RWPE2 (cell line): Measurements from ENCODE around the gene ZNF438.
A peak's percentile ranks its signal among the peaks of the same experiment; 100 is the strongest.

ENCODE experiments used
- ATAC-seq: fragments of 200-7000 bp; cut with Tn5 transposase; 3 replicates; pipeline ENCODE4 v1.9.1; 2021; ENCODE audit warnings: low read depth
- DNase-seq: peaks from one replicate; pipeline ENCODE4 v3.0.0-alpha.2; 2020; ENCODE audit warnings: low spot score
- H3K27ac ChIP-seq: fragments of 450-650 bp; 2 replicates; pipeline ENCODE4 v1.5.1; 2017; ENCODE audit warnings: mild to moderate bottlenecking; ENCODE audit not compliant: poor library complexity, severe bottlenecking
- H3K27me3 ChIP-seq: fragments of 250-450 bp; sonication (Bioruptor Pico); 2 replicates; pipeline ENCODE4 v1.5.1; 2021; ENCODE audit warnings: mild to moderate bottlenecking, moderate library complexity; ENCODE audit not compliant: insufficient read depth, poor library complexity, severe bottlenecking
- H3K36me3 ChIP-seq: fragments of 250-450 bp; sonication (Bioruptor Pico); 2 replicates; pipeline ENCODE4 v1.5.1; 2020; ENCODE audit warnings: low read depth, mild to moderate bottlenecking, moderate library complexity
- H3K4me1 ChIP-seq: fragments of 250-450 bp; sonication (Bioruptor Pico); 2 replicates; pipeline ENCODE4 v1.5.1; 2021; ENCODE audit warnings: mild to moderate bottlenecking, moderate library complexity; ENCODE audit not compliant: insufficient read depth, poor library complexity, severe bottlenecking
- H3K4me3 ChIP-seq: fragments of 250-450 bp; sonication (Bioruptor Pico); 2 replicates; pipeline ENCODE4 v1.5.1; 2021; ENCODE audit warnings: mild to moderate bottlenecking, moderate library complexity; ENCODE audit not compliant: severe bottlenecking
- H3K9me3 ChIP-seq: fragments of 250-450 bp; sonication (Bioruptor Pico); 2 replicates; pipeline ENCODE4 v1.5.1; 2021; ENCODE audit warnings: mild to moderate bottlenecking, moderate library complexity; ENCODE audit not compliant: severe bottlenecking
- TF ChIP-seq, protein P1 (sequence below): fragments of 450-650 bp; IDR thresholded peaks from one replicate; pipeline ENCODE4 v1.5.1; 2017; ENCODE audit warnings: mild to moderate bottlenecking, moderate library complexity; ENCODE audit not compliant: poor library complexity, severe bottlenecking

Gene ZNF438

DNA sequence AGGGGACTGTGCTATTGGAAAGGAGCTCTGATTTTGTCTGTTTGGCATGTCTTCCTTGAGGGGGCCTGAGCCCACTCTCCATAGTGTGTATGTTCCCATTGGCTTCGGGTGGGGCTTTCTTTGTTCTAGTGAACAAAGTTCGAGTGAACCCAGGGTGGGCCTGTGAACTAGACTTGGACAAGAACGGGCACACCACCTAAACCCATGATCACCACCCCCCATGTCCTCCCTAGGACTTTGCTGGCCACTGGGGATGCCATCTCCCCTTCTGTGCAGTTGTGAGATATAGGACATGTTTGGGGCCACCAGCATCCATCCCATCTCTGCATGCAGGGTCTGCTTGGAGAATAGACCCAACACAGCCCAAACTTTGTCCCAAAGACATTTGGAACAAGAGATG lies 206.6 kb downstream of the ZNF438 start:
- no peaks in the 10 kb centered on the region for H3K9me3 ChIP-seq
- H3K27ac ChIP-seq = no peak overlapping the region
- H3K4me1 ChIP-seq = no peaks in the 10 kb centered on the region
- H3K27me3 ChIP-seq = no peaks in the 10 kb centered on the region
- ATAC-seq (no peak), DNase-seq (no peak)
- TF ChIP-seq, protein P1, sequence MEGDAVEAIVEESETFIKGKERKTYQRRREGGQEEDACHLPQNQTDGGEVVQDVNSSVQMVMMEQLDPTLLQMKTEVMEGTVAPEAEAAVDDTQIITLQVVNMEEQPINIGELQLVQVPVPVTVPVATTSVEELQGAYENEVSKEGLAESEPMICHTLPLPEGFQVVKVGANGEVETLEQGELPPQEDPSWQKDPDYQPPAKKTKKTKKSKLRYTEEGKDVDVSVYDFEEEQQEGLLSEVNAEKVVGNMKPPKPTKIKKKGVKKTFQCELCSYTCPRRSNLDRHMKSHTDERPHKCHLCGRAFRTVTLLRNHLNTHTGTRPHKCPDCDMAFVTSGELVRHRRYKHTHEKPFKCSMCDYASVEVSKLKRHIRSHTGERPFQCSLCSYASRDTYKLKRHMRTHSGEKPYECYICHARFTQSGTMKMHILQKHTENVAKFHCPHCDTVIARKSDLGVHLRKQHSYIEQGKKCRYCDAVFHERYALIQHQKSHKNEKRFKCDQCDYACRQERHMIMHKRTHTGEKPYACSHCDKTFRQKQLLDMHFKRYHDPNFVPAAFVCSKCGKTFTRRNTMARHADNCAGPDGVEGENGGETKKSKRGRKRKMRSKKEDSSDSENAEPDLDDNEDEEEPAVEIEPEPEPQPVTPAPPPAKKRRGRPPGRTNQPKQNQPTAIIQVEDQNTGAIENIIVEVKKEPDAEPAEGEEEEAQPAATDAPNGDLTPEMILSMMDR = no peak
- H3K4me3 ChIP-seq = no peak overlapping the region
- H3K36me3 ChIP-seq = no peaks in the 10 kb centered on the region

DNA sequence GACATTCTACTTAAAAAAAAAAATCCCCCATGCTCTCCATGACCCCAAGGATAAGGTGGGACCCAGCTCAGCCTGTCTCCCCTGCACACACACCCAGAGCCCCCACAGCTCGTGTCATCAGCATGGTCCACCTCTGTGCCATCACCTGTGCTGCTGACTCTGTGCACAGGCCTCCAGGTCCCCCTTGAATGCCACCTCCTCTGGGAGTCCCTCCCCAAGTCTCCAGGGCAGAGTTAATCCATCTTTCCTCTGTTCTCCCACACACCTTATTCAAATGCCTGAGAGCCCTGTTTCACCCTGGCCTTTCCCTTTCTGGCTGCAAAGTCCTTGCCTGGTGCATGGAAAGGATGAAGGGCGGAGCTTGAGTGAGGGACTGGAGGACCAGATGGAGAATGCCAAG lies 208.0 kb downstream of the ZNF438 start:
- DNase-seq = no peak
- Histone ChIP-seq H3K27ac (no peak overlapping the region), H3K27me3 (no peaks in the 10 kb centered on the region), H3K9me3 (no peaks in the 10 kb centered on the region), H3K36me3 (no peaks in the 10 kb centered on the region), H3K4me3 (no peak overlapping the region), H3K4me1 (no peaks in the 10 kb centered on the region)
- TF ChIP-seq, protein P1 = no peak
- no peak for ATAC-seq

GRCh38 chr10:30822693-30823465 lies 208.8 kb downstream of the ZNF438 start:
- H3K27ac ChIP-seq = no peak overlapping the region
- H3K4me3 ChIP-seq = no peak overlapping the region
- no peaks in the 10 kb centered on the region for H3K36me3 ChIP-seq
- DNase-seq = no peak
- no peaks in the 10 kb centered on the region for H3K9me3 ChIP-seq
- ATAC-seq = no peak
- H3K27me3 ChIP-seq = no peaks in the 10 kb centered on the region
- no peaks in the 10 kb centered on the region for H3K4me1 ChIP-seq
- TF ChIP-seq, protein P1 = no peak

DNA sequence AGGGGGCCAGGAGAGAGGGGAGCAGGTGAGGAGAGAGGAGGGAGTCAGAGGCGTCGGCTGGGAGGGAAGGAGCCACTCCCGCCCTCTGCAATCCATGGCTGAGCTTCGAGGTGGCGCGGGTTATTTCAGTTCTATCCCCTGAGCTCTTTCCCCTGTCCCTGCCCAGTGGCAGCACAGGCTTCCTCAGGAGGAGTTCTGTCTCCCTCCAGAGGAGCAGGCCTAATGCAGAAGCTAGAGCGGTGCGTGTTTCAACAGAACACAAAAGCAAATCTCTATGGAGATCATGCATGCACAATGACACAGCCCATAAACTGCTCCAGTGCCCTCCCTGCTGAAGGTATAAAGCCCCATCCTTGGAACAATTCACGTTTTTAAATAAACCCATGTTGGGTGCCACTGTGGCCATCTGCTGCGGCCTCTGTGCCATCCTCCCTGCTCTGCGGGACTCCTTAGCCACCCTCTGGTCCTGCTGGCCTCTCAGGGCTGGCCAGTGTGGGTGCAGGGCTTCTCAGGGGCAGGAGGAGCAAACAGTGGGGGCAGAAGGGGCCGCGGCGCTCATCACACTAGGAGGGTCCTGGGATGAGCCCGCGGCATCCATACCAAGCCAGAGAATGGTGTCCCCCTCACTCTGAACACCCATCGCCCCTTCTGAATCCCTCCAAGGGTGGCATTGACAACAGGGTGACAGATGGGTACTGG lies 209.5 kb downstream of the ZNF438 start:
- ATAC-seq (0 out of 3 replicates have a peak, but pooled peaks have one; percentile 17), DNase-seq (no peak)
- no peak overlapping the region for H3K27ac ChIP-seq
- H3K27me3 ChIP-seq = no peaks in the 10 kb centered on the region
- H3K4me1 ChIP-seq = no peaks in the 10 kb centered on the region
- TF ChIP-seq, protein P1 = no peak
- H3K9me3 ChIP-seq = no peaks in the 10 kb centered on the region
- no peaks in the 10 kb centered on the region for H3K36me3 ChIP-seq
- no peak overlapping the region for H3K4me3 ChIP-seq
